Esophagus squamous epithelium (tissue), 4 donors: Measurements from ENCODE around the gene SLC16A1.

Source experiments
- POLR2A ChIP-seq, 4 donors: fragments of 450-650 bp; IDR thresholded peaks; one replicate each; pipeline ENCODE4 v1.6.1; 2017; ENCODE audit warnings: antibody characterized with exemption in 4 of 4, mild to moderate bottlenecking in 4 of 4, moderate library complexity in 3 of 4
- TF ChIP-seq, protein P1 (sequence below), 6 experiments: fragments of 450-650 bp in 4 of 6; fragments of 200-600 bp in 2 of 6; sonication (generic) in 2 of 6; IDR thresholded peaks; one replicate each; pipeline ENCODE4 v1.5.1; 2016 to 2019; ENCODE audit warnings: antibody characterized with exemption in 6 of 6, mild to moderate bottlenecking in 4 of 6, moderate library complexity in 4 of 6

DNA sequence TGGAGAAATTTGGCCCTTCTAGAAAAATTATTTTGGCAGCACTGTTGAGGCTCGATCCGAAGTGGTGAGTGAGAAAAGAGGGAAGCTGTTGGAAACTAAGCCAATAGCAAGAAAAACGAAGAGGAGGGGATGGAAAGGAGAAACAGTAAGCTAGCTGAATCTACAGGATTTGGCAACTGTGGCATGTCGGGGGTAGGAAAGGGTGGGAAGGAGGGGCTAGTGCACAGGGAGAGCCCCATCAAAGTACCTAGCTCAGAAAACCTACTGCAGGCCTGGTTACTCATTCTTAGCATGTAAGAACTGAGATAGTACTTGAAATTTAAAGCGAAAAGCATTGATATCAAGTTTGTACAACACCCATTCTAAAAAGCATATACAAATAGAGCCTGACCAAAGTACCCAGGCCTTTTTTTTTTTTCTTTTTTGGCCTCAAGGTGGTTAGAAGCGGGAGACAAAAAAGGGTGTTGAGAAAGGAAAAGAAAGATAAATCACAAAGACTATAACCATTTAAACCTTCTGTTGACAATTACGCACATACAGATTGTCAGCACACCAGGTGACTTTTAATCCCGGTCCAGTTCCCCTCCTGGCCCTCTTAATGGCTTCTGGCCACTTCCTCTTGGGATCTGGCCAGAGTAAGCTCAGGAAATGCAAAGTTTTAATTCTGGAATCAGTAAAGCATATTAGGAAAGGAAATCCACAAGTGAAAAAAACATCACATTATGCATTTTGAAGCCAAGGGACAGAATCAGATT lies 50.4 kb downstream of the SLC16A1 start:
- no peak for TF ChIP-seq POLR2A (IDR thresholded peaks at IDR 0.05)
- TF ChIP-seq, protein P1, sequence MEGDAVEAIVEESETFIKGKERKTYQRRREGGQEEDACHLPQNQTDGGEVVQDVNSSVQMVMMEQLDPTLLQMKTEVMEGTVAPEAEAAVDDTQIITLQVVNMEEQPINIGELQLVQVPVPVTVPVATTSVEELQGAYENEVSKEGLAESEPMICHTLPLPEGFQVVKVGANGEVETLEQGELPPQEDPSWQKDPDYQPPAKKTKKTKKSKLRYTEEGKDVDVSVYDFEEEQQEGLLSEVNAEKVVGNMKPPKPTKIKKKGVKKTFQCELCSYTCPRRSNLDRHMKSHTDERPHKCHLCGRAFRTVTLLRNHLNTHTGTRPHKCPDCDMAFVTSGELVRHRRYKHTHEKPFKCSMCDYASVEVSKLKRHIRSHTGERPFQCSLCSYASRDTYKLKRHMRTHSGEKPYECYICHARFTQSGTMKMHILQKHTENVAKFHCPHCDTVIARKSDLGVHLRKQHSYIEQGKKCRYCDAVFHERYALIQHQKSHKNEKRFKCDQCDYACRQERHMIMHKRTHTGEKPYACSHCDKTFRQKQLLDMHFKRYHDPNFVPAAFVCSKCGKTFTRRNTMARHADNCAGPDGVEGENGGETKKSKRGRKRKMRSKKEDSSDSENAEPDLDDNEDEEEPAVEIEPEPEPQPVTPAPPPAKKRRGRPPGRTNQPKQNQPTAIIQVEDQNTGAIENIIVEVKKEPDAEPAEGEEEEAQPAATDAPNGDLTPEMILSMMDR (IDR thresholded peaks at IDR 0.05): no peak
